NT2/D1 (cell line): ENCODE measurements around the gene SCNM1.

Experiments
- SUZ12 ChIP-seq: IDR thresholded peaks from 2 replicates; pipeline ENCODE4 v1.6.1; 2011; ENCODE audit not compliant: insufficient read length, insufficient read depth; ENCODE audit errors: extremely low read depth
- YY1 ChIP-seq: IDR thresholded peaks from 2 replicates; pipeline ENCODE4 v1.6.1; 2011; ENCODE audit not compliant: insufficient read length, insufficient read depth

- TF ChIP-seq SUZ12 (no peak), YY1 (no peak)
These were observed 9.2 kb downstream of the SCNM1 start for GRCh38 chr1:151175041-151175741.
